Dermis blood vessel endothelial cell (primary cell): Measurements from ENCODE around the gene STK17A. TPM values are rescaled to one million over a fixed set of nuclear protein-coding genes. Genes with fewer than 3 reads are reported as not detected.
"Not testable (repeated sequence)": the region's sequence is repeated elsewhere in the genome, so short reads cannot be mapped to it uniquely, and the experiment has no call there.

Experiments
- DNase-seq: peaks from one replicate; pipeline ENCODE4 v3.0.0; 2010
- total RNA-seq: library from RNA; depleted of rRNA; stranded (reverse); fragments of >200 nt; gene quantifications from 2 replicates; pipeline ENCODE4 v1.2.3, GENCODE V29; 2014

Gene STK17A
- total RNA-seq, 1 donor from 2014 or later, result 70.1 TPM

GRCh38 chr7:43569424-43569823 lies 13.5 kb upstream of the STK17A start:
- DNase-seq, result peak; percentile 54

- no peak for DNase-seq
Measured at GRCh38 chr7:43570688-43571365, 12.1 kb upstream of the STK17A start.

GRCh38 chr7:43572516-43573049 lies 10.3 kb upstream of the STK17A start:
- DNase-seq, result peak; percentile 91

DNA sequence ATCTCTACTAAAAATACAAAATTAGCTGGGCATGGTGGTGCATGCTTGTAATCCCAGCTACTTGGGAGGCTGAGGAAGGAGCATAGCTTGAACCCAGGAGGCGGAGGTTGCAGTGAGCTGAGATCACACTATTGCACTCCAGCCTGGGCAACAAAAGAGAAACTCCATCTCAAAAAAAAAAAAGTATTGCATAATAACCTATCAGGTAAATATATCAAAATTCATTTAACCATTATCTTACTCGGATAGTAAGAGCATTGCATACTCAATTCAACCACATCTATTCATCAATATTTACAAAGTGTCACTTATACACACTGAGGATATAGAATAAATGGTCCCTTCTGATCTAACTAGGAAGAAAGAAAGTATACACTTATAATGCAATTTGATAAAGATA lies 9.1 kb upstream of the STK17A start:
- not testable (repeated sequence) for DNase-seq

DNA sequence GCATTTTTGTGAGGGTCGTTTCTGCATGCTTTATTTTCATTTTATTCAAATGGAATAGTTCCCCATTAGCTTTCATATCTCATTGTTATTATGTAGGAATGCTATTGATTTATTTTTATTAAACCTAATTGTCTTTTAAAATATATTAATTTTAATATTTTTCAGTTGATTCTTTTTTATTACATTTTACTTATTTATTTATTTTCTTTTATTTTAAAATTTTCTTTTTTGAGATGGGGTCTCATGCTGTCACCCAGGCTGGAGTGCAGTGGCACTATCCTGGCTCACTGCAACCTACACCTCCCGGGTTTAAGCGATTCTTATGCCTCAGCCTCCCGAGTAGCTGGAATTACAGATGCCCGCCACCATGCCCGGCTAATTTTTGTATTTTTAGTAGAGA lies 7.4 kb upstream of the STK17A start:
- DNase-seq, result no peak

- DNase-seq, result no peak
Measured at GRCh38 chr7:43576241-43576640, 6.7 kb upstream of the STK17A start.

DNA sequence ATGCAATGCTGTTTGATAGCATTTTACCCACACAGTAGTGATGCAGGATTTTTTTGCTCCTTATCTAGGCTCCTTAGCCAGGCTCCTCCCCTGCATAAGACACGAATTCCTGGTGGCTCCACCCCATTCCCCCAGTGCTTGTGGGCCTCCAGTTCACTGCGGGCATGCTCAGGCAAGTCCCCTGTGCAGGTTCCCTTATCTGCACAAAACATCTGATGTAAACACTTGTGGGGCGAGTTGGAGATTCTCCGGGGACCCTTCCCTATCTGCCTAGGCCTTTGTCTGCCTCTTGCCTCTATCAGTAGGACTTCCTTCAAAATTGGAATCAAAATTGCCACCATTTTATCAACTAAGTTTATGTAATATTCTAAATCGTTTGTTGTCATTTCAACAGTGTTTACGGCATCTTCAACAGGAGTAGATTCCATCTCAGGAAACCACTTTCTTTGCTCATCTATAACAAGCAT lies 5.4 kb upstream of the STK17A start:
- no peak for DNase-seq

- peak; percentile 75 for DNase-seq
Measured at GRCh38 chr7:43583424-43584194, 701 bp downstream of the STK17A start.

DNA sequence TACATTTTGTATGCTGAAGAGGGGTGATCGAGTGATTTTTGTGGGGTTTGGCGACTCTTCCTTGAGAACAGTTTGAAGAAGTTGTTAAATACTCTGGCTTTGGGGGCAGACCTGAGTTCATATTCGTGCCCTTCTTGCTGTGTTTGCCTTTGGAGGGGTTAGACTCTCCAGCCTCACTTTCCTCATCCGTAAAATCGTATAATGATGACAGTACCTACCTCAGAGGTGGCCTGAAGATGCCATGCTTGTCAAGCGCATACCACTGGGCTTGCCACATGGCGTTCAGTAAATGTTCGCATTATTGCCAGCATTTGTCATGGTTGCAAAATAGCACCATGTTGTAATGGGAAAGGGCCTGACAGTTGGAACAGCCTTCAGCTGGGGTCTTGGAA lies 1.3 kb downstream of the STK17A start:
- peak; percentile 64 for DNase-seq

GRCh38 chr7:43584733-43585132 lies 1.8 kb downstream of the STK17A start:
- DNase-seq, result not testable (repeated sequence)

DNA sequence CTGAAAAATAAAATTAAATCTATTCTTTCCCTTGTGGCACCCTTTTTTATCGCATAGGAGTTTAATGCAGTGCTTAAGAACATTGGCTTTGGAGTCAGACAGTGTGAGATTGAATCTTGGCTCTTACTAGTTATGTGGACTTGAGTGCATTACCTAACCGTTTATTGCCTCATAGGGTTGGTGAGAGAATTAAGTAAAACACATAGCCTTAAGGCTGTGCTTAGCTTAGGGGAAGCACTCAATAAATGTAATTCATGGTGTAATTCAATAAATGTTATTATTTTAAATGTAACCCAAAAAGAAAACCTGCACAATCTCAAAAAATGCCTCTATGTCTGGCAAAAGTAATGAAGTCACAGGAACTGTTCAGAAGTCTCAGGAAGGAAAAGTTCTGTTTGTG lies 2.7 kb downstream of the STK17A start:
- peak; percentile 57 for DNase-seq

GRCh38 chr7:43586251-43586900 lies 3.5 kb downstream of the STK17A start:
- DNase-seq, result peak; percentile 75

DNA sequence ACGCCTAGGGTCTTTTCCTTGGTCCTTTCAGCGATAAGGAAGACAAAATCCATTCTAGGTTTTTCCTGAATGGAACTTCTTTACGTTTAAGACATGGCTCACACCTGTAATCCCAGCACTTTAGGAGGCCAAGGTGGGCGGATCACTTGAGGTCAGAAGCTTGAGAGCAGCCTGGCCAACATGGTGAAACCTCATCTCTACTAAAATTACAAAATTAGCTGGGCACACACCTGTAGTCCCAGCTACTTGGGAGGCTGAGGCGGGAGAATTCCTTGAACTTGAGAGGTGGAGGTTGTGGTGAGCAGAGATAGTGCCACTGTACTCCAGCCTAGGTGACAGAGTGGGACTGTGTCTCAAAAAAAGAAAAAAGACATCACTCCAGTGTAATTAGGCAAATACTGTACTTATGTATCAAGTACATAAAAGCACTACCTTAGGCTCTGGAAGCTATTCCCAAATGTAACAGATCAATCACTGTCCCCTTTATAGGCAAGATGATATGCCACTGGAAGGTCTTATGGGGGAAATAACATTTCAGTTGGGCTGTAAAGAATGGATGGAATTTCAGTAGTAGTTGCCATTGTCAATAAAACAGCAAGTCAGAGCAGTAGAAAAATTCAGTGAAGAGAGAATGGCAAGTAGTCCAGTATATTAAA lies 5.7 kb downstream of the STK17A start:
- DNase-seq, result no peak

GRCh38 chr7:43589133-43589478 lies 6.2 kb downstream of the STK17A start:
- no peak for DNase-seq

GRCh38 chr7:43589728-43590127 lies 6.8 kb downstream of the STK17A start:
- no peak for DNase-seq

DNA sequence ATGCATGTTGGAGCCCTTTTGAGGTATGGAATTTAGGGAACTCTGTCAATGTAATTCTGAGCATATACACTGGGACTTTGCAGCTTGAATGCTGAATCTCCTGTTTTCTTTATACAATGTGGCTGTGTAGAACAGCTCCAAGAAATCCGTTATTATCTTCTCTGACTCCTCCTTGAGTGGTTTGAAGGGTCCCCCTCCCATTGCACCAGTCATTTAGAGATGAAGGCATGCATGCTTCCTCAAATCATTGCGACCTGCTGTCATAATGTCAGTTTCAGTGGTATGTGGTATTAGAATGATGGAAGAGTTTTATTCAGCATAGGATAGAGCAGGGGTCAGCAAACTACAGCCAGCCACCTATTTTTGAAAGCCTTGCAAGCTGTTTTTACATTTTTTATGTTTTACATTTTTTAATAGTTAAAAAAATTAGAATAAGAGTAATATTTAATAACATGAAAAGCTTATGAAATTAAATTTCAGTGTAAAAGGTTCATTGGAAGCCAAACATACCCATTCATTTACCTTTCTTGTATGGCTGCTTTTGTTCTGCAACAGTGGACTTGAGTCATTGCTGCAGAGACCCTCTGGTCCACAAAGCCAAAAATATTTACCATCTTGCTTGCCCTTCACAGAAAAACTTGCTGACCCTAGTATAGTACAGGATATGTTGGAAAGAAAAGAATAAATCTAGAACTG lies 8.1 kb downstream of the STK17A start:
- no peak for DNase-seq

- DNase-seq, result peak; percentile 32
Measured at GRCh38 chr7:43591558-43592180, 8.8 kb downstream of the STK17A start.

GRCh38 chr7:43592326-43592725 lies 9.4 kb downstream of the STK17A start:
- no peak for DNase-seq

- DNase-seq, result peak; percentile 23
Measured at GRCh38 chr7:43593010-43593409, 10.1 kb downstream of the STK17A start.

DNA sequence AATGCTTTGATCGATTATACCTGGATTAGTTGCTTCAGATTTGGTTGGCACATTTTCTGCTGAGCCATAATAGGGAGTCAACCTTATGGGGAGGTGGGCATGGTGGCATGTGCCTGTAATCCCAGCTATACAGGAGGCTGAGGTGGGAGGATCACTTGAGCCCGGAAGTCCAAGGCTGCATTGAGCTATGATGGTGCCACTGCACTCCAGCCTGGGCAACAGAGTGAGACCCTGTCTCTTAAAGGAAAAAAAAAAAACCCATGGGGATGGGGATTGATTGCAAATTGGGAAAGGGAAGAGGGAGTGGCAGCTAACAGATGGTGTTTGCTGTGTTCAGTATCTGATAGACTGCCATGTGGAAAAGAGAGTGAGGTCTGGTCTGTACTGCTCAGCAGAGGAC lies 11.1 kb downstream of the STK17A start:
- DNase-seq, result no peak

- DNase-seq, result not testable (repeated sequence)
Measured at GRCh38 chr7:43596426-43596825, 13.5 kb downstream of the STK17A start.

- no peak for DNase-seq
Measured at GRCh38 chr7:43600056-43600455, 17.1 kb downstream of the STK17A start.
